H1 (cell line): ENCODE data around the gene MLYCD. TPM values are rescaled to one million over a fixed set of nuclear protein-coding genes. Genes with fewer than 3 reads are reported as not detected.

ENCODE experiments used
- EP300 ChIP-seq, 2 experiments: IDR thresholded peaks; 1 replicate in 1 of 2; 2 replicates in 1 of 2; pipeline ENCODE4 v1.6.1; 2011 to 2012; ENCODE audit warnings: low read depth in 2 of 2, low read length in 2 of 2, mild to moderate bottlenecking in 2 of 2, borderline replicate concordance in 1 of 2, inconsistent platforms in 1 of 2, moderate library complexity in 1 of 2
- RBBP5 ChIP-seq: IDR thresholded peaks from 2 replicates; pipeline ENCODE4 v1.7.1; 2012; ENCODE audit warnings: low read depth, mild to moderate bottlenecking, inconsistent platforms, low read length, moderate library complexity, borderline replicate concordance
- polyA plus RNA-seq, 7 experiments: library from polyadenylated mRNA; depleted of rRNA in 3 of 7; stranded (reverse) in 5 of 7; unstranded in 2 of 7; fragments of >200 nt in 5 of 7; fragments of 200-250 nt in 2 of 7; gene quantifications; 1 replicate in 5 of 7; 2 replicates in 1 of 7; 4 replicates in 1 of 7; pipeline versions ENCODE4 v1.2.1 to v1.2.3, GENCODE V29; 2011 to 2013; ENCODE audit warnings: missing spikeins in 2 of 7, mixed read lengths in 2 of 7
- total RNA-seq: library from RNA; stranded (reverse); fragmentation: NEBNext Ultra II Directional; extraction: Animal tissue kit (Norgen Biotek cat#: 25700); gene quantifications from 2 replicates; pipeline ENCODE4 v1.2.1, GENCODE V29; 2021

The MLYCD gene
- total and polyA plus RNA-seq, 2 of the 8 experiments (the other 6 are each of a cell fraction or from before 2014, with no cell fraction given): 3.7 to 7.0 TPM

DNA sequence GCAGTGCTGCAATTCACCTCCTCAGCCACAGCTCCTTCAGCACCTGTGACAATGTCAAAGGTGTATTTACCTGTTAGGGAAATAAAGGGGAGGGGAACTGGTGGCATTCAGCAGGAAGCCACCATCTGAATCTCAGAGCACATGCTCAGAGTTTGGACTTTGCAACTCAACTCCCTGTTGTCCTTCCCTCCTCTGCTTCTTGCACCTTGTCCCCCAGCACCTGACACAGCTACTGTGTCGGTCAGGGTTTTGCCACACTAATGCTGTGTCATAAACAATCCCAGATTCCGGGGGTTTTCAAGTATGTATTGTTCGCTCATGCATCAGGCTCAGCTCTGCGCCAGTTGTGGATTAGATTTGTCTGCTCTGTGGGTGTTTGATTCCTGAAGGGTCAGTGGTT is 47.4 kb upstream of the MLYCD start (continued):
- TF ChIP-seq RBBP5 (no peak), EP300 (IDR thresholded peaks at IDR 0.05; ENCODE audit: borderline replicate concordance in 1 of 2, low read depth in 2 of 2, low read length in 2 of 2) (no peak)
- TF ChIP-seq, all 59 proteins: peak for 0
